Small intestine (tissue), 7 donors: ENCODE results near the gene ADAMTSL2. TPM values are rescaled to one million over a fixed set of nuclear protein-coding genes. Genes with fewer than 3 reads are reported as not detected.

Source experiments
- DNase-seq, 2 donors: peaks; one replicate each; pipeline versions ENCODE4 v3.0.0 to v3.0.0-alpha.2; 2013
- FAIRE-seq: peaks from 2 replicates; lab custom pipeline; 2012; peaks lifted over from hg19 to GRCh38; lab: Jason Lieb, UNC
- H3K27ac ChIP-seq, 3 donors: one replicate each; pipeline ENCODE4 v1.5.1; 2013; ENCODE audit warnings: low read length in 2 of 3, mild to moderate bottlenecking in 2 of 3, control low read depth in 1 of 3, inconsistent platforms in 1 of 3, low read depth in 1 of 3, moderate library complexity in 1 of 3
- H3K27me3 ChIP-seq, 3 donors: one replicate each; pipeline ENCODE4 v1.6.1; 2013; ENCODE audit warnings: low read length in 3 of 3, inconsistent platforms in 1 of 3; ENCODE audit not compliant: control insufficient read depth in 3 of 3, insufficient read depth in 3 of 3
- H3K36me3 ChIP-seq, 3 donors: one replicate each; pipeline ENCODE4 v1.6.1; 2013; ENCODE audit warnings: low read length in 3 of 3, inconsistent platforms in 1 of 3, low read depth in 1 of 3, mild to moderate bottlenecking in 1 of 3, moderate library complexity in 1 of 3; ENCODE audit not compliant: control insufficient read depth in 3 of 3, insufficient read depth in 2 of 3
- H3K4me1 ChIP-seq, 3 donors: one replicate each; pipeline ENCODE4 v1.6.1; 2013; ENCODE audit warnings: low read length in 2 of 3, inconsistent platforms in 1 of 3, low read depth in 1 of 3, mild to moderate bottlenecking in 1 of 3, moderate library complexity in 1 of 3; ENCODE audit not compliant: control insufficient read depth in 3 of 3, insufficient read depth in 2 of 3
- H3K4me3 ChIP-seq, 3 donors: one replicate each; pipeline ENCODE4 v1.5.1; 2013; ENCODE audit warnings: low read length in 3 of 3, control low read depth in 1 of 3, inconsistent platforms in 1 of 3, low read depth in 1 of 3, mild to moderate bottlenecking in 1 of 3, moderate library complexity in 1 of 3
- H3K9me3 ChIP-seq, 2 donors: one replicate each; pipeline ENCODE4 v1.6.1; 2013; ENCODE audit warnings: low read depth in 1 of 2, low read length in 1 of 2; ENCODE audit not compliant: control insufficient read depth in 2 of 2, insufficient read depth in 1 of 2
- WGBS, 3 donors: extraction: QIAGEN DNeasy Blood & Tissue Kit; methylation state at CpG; one replicate each; pipeline ENCODE4 v1.1.7; 2013; 5-methylcytosine and 5-hydroxymethylcytosine counted together
- polyA plus RNA-seq, 4 donors: library from polyadenylated mRNA; stranded (reverse) in 3 of 4; unstranded in 1 of 4; fragments of 200-250 nt in 3 of 4; fragments of 120-200 nt in 1 of 4; gene quantifications; one replicate each; pipeline versions ENCODE4 v1.2.1 to v1.2.3, GENCODE V29; 2013
- donor health status: healthy with polysubstance abuse.
- donor health status: control.
- donor health status: control.
- donor health status: Bipolar disorder and iron deficiency.
- donor health status: healthy.

The ADAMTSL2 gene
- polyA plus RNA-seq, 4 donors = 0.22 to 1.2 (median 0.43) TPM

- DNase-seq = no peak
- H3K36me3 ChIP-seq = no peaks in the 10 kb centered on the region
- peaks cover 0 to 23% (median 0%) of the 10 kb centered on the region in 3 donors for H3K4me1 ChIP-seq
- 14 to 25% (median 17%) methylated on average over 41 to 43 of the region's 43 CpGs for WGBS, 3 donors
- H3K27me3 ChIP-seq = peaks cover 0 to 26% (median 6%) of the 10 kb centered on the region in 3 donors
- no peak for FAIRE-seq
- H3K4me3 ChIP-seq = no peak overlapping the region
- H3K9me3 ChIP-seq = no peaks in the 10 kb centered on the region
- no peak overlapping the region for H3K27ac ChIP-seq
Measured at GRCh38 chr9:133585481-133586351, 51.2 kb downstream of the ADAMTSL2 start.

DNA sequence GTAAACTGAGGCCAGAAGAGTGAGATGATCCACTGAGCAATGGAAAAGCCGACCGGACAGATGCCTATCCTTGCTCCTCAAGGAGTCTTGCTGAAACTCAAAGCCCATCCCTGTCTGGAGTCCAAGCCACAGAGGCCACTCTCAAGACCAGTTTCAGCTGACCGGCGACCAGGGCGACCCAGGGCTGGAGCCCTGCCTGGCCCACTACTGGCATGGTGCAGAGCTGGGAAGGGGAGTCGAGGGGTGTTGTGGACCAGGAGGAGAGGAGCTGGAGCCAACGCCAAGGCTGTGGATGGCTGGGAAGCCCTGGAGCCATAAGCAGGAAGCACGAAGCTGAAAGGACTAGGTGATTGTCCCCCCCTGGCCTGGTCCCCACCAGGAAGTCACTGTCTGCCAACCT, 52.5 kb downstream of the ADAMTSL2 start:
- H3K4me3 ChIP-seq = no peak overlapping the region
- WGBS, 3 donors = 81 to 87% (median 87%) methylated on average over 8 of the region's 8 CpGs
- DNase-seq (no peak), FAIRE-seq (no peak)
- no peaks in the 10 kb centered on the region for H3K9me3 ChIP-seq
- H3K27me3 ChIP-seq = peaks cover 0 to 26% (median 6%) of the 10 kb centered on the region in 3 donors
- no peaks in the 10 kb centered on the region for H3K36me3 ChIP-seq
- H3K4me1 ChIP-seq = peaks cover 0 to 23% (median 0%) of the 10 kb centered on the region in 3 donors
- H3K27ac ChIP-seq = no peak overlapping the region

DNA sequence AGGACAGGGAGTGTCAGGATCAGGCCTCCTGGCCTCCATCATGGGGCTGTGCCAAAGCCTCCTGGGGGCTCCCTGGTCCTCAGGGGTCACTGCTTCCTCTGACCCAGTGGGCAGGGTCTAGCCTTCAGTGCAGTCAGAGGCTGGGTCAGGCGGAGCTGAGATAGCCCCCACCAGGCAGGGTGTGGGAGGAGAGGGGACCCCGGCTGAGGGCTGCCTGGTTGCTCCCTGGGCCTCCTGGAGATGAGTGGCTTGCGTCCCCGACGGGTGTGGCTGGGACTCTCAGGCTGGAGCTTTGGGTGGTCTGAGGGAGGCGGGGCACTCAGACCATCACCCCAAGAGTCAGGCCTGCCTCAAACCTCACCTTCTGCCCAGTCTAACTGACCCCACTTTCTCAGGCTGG, 53.0 kb downstream of the ADAMTSL2 start:
- 85 to 88% (median 87%) methylated on average over 6 of the region's 6 CpGs for WGBS, 3 donors
- no peak overlapping the region for H3K4me3 ChIP-seq
- no peak for DNase-seq
- H3K27me3 ChIP-seq = peaks cover 0 to 26% (median 6%) of the 10 kb centered on the region in 3 donors
- FAIRE-seq = no peak
- no peaks in the 10 kb centered on the region for H3K36me3 ChIP-seq
- H3K9me3 ChIP-seq = no peaks in the 10 kb centered on the region
- no peak overlapping the region for H3K27ac ChIP-seq
- H3K4me1 ChIP-seq = peaks cover 0 to 23% (median 0%) of the 10 kb centered on the region in 3 donors

DNA sequence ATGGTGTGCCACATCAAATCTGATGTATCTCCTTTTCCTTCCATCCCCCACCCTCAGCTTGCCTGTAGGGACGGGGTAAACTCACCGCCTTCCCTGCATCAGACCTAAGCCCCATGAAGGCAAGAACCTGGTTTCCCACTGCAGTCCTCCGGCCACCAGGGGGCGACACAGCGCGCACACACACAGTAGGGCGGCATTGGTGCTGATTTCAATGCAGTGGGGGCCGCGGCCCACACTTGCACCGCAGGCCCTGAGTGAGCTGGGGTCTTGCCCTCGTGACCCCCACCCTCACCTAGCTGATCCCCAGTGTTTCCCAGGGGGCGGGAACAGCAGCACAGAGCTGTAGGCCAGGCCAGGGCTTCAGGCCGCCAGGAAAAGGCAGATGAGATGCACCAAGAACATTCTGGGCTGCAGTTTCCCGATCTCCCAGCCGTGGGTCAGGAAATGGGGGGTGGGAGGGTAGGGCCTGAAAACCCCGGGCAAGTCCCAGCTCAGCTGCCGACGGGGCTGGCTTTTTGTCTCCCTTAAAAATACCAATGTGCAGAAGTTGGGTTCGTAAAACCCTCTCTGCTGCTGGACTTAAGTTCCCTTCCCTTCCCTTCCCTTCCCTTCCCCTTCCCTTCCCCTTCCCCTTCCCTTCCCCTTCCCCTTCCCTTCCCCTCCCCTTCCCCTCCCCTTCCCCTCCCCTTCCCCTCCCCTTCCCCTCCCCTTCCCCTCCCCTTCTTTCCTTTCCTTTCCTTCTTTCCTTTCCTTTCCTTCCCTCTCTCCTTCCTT, 55.1 kb downstream of the ADAMTSL2 start:
- H3K27me3 ChIP-seq = peaks cover 0 to 23% (median 6%) of the 10 kb centered on the region in 3 donors
- H3K4me1 ChIP-seq = peaks cover 0 to 15% (median 0%) of the 10 kb centered on the region in 3 donors
- FAIRE-seq (no peak), DNase-seq (no peak)
- H3K27ac ChIP-seq = no peak overlapping the region
- H3K36me3 ChIP-seq = no peaks in the 10 kb centered on the region
- 47 to 57% (median 49%) methylated on average over 18 to 19 of the region's 19 CpGs for WGBS, 3 donors
- H3K9me3 ChIP-seq = no peaks in the 10 kb centered on the region
- H3K4me3 ChIP-seq = no peak overlapping the region

DNA sequence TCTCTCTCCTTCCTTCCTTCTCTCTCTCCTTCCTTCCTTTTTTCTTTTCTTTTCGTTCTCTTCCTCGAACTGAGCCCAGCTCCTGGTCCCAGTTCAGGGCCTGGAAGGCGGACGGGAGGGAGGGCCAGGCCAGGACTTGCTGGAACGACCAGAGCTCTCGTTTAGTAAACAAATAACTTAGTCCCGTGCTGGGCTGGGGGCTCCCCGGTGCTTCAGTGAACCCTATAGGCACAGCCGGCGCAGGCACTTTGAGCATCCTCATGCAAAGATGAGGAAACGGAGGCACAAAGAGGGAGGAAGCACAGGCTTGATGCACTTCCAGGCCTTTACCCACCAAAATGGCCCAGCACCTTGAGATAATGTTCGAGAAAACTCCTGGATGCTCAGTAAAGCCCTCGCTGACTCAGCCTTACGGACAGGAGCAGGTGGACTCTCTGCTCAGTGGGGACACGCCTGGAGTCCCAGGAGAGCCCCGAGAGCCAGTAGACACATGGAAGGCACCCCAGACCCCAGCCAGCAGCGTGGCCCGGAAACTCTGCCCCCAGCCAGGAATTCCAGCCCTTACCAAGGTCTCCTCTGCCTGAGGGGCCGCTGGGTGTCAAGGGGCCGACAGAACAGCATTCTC, 55.8 kb downstream of the ADAMTSL2 start:
- FAIRE-seq = no peak
- Histone ChIP-seq H3K4me1 (peaks cover 0 to 8% (median 0%) of the 10 kb centered on the region in 3 donors), H3K27ac (no peak overlapping the region), H3K36me3 (no peaks in the 10 kb centered on the region), H3K27me3 (peaks cover 0 to 17% (median 6%) of the 10 kb centered on the region in 3 donors), H3K9me3 (no peaks in the 10 kb centered on the region), H3K4me3 (no peak overlapping the region)
- 63 to 69% (median 67%) methylated on average over 20 of the region's 20 CpGs for WGBS, 3 donors
- DNase-seq = no peak

- Histone ChIP-seq H3K27me3 (peaks cover 0 to 7% (median 0%) of the 10 kb centered on the region in 3 donors), H3K9me3 (peaks cover 0 to 7% of the 10 kb centered on the region in 2 donors), H3K27ac (no peak overlapping the region), H3K4me3 (no peak overlapping the region), H3K36me3 (no peaks in the 10 kb centered on the region), H3K4me1 (no peaks in the 10 kb centered on the region)
- WGBS, 3 donors = 73 to 88% (median 77%) methylated on average over 17 of the region's 17 CpGs
- no peak for DNase-seq
- FAIRE-seq = no peak
Measured at GRCh38 chr9:133591116-133591910, 56.8 kb downstream of the ADAMTSL2 start.

- Histone ChIP-seq H3K9me3 (peaks cover 3 to 12% of the 10 kb centered on the region in 2 donors), H3K36me3 (no peaks in the 10 kb centered on the region), H3K27me3 (peaks cover 0 to under 1% (median 0%) of the 10 kb centered on the region in 3 donors), H3K4me1 (no peaks in the 10 kb centered on the region), H3K4me3 (no peak overlapping the region), H3K27ac (no peak overlapping the region)
- FAIRE-seq (no peak), DNase-seq (no peak)
- 30 to 56% (median 36%) methylated on average over 10 of the region's 10 CpGs for WGBS, 3 donors
Measured at GRCh38 chr9:133591985-133592384, 57.5 kb downstream of the ADAMTSL2 start.
